Stomach (tissue), 9 donors: ENCODE data around the gene ARMC6. TPM values are rescaled to one million over a fixed set of nuclear protein-coding genes. Genes with fewer than 3 reads are reported as not detected.

Experiments used
- DNase-seq, 2 donors: peaks; one replicate each; pipeline versions ENCODE4 v3.0.0 to v3.0.0-alpha.2; 2013 to 2019
- H3K27ac ChIP-seq, 5 donors: fragments of 200-600 bp in 4 of 5; sonication (generic) in 4 of 5; one replicate each; pipeline ENCODE4 v1.5.1; 2013 to 2019; ENCODE audit warnings: mild to moderate bottlenecking in 1 of 5, moderate library complexity in 1 of 5
- H3K27me3 ChIP-seq, 3 donors: fragments of 200-600 bp; sonication (generic); one replicate each; pipeline ENCODE4 v1.5.1; 2017 to 2019; ENCODE audit warnings: mixed run types in 1 of 3
- H3K36me3 ChIP-seq, 4 donors: fragments of 200-600 bp; sonication (generic); 1 replicate in 3 of 4; 2 replicates in 1 of 4; pipeline ENCODE4 v1.5.1; 2016 to 2019
- H3K4me1 ChIP-seq, 4 donors: fragments of 200-600 bp; sonication (generic); one replicate each; pipeline ENCODE4 v1.5.1; 2016 to 2019
- H3K4me3 ChIP-seq, 4 donors: fragments of 200-600 bp; sonication (generic) in 3 of 4; one replicate each; pipeline ENCODE4 v1.5.1; 2016 to 2019; ENCODE audit warnings: mild to moderate bottlenecking in 1 of 4
- H3K9me3 ChIP-seq, 4 donors: fragments of 200-600 bp; sonication (generic); one replicate each; pipeline ENCODE4 v1.5.1; 2016 to 2019
- CTCF ChIP-seq, 7 experiments: fragments of 450-650 bp in 4 of 7; fragments of 200-600 bp in 3 of 7; sonication (generic) in 3 of 7; IDR thresholded peaks; one replicate each; pipeline ENCODE4 v1.5.1; 2016 to 2019; ENCODE audit warnings: antibody characterized with exemption in 7 of 7, control low read depth in 2 of 7, mild to moderate bottlenecking in 1 of 7
- EP300 ChIP-seq: sonication (generic); formaldehyde crosslinking; IDR thresholded peaks from one replicate; pipeline ENCODE4 v1.6.1; 2017; ENCODE audit warnings: antibody characterized with exemption
- POLR2A ChIP-seq, 4 donors: fragments of 450-650 bp; IDR thresholded peaks; one replicate each; pipeline ENCODE4 v1.6.1; 2016; ENCODE audit warnings: antibody characterized with exemption in 4 of 4, control low read depth in 2 of 4, mild to moderate bottlenecking in 1 of 4, moderate library complexity in 1 of 4
- POLR2AphosphoS5 ChIP-seq, 3 donors: sonication (generic); formaldehyde crosslinking; IDR thresholded peaks; one replicate each; pipeline ENCODE4 v1.6.1; 2016; ENCODE audit warnings: antibody characterized with exemption in 3 of 3
- WGBS, 5 donors: extraction: QIAGEN DNeasy Blood & Tissue Kit in 3 of 5; methylation state at CpG; one replicate each; pipeline versions ENCODE4 v1.1.5 to v1.1.7; 2013 to 2018; 5-methylcytosine and 5-hydroxymethylcytosine counted together
- intact Hi-C: fragments of 100-400 bp; cut with DNase I; formaldehyde crosslinking; loops from one replicate; pipeline ENCODE4 v1.15.1; 2023; ENCODE audit warnings: low total_unique reads
- polyA plus RNA-seq, 3 donors: library from polyadenylated mRNA; stranded (reverse); fragments of 200-250 nt; gene quantifications; one replicate each; pipeline ENCODE4 v1.2.3, GENCODE V29; 2013
- total RNA-seq, 5 donors: library from RNA; depleted of rRNA; stranded (reverse); fragments of >200 nt; gene quantifications; one replicate each; pipeline versions ENCODE4 v1.1.0 to v1.2.3, GENCODE V29; 2014 to 2016
- donor health status: healthy with polysubstance abuse.
- donor health status: Bipolar disorder and iron deficiency.
- donor health status: healthy.

Gene ARMC6
- total and polyA plus RNA-seq, 8 donors, result 7.0 to 63.8 (median 21.1) TPM

GRCh38 chr19:19032420-19033175 lies 805 bp upstream of the ARMC6 start:
- no peak for TF ChIP-seq EP300
- TF ChIP-seq CTCF (IDR thresholded peaks at IDR 0.05), result no peak
- no peak for TF ChIP-seq POLR2A (IDR thresholded peaks at IDR 0.05)
- TF ChIP-seq POLR2AphosphoS5 (IDR thresholded peaks at IDR 0.05), result no peak

GRCh38 chr19:19033176-19033425 lies 302 bp upstream of the ARMC6 start:
- Histone ChIP-seq H3K4me3 (peak overlapping the region; percentile 92 to 97 (median 95)), H3K36me3 (peaks cover 17 to 40% (median 33%) of the 10 kb centered on the region in 4 donors), H3K27ac (peak overlapping the region; percentile 92 to 96 (median 94)), H3K4me1 (peaks cover 20 to 50% (median 35%) of the 10 kb centered on the region in 4 donors), H3K27me3 (no peaks in the 10 kb centered on the region), H3K9me3 (no peaks in the 10 kb centered on the region)
- intact Hi-C loops, result no loop called here
- 0 to 1% (median 0%) methylated on average over 6 to 32 of the region's 32 CpGs; no CpG with 5 or more reads in 1 of the 5 donors for WGBS, 5 donors
- DNase-seq, result peak in 1 of 2 donors; percentile 27
- TF ChIP-seq CTCF (IDR thresholded peaks at IDR 0.05) (no peak), POLR2A (IDR thresholded peaks at IDR 0.05) (no peak), POLR2AphosphoS5 (IDR thresholded peaks at IDR 0.05) (no peak), EP300 (no peak)

More at GRCh38 chr19:19032420-19033175, 805 bp upstream of the ARMC6 start:
- Histone ChIP-seq H3K36me3 (peaks cover 22 to 40% (median 35%) of the 10 kb centered on the region in 4 donors), H3K9me3 (no peaks in the 10 kb centered on the region), H3K4me3 (peak overlapping the region; percentile 92 to 97 (median 95)), H3K27me3 (no peaks in the 10 kb centered on the region), H3K4me1 (peaks cover 20 to 50% (median 35%) of the 10 kb centered on the region in 4 donors), H3K27ac (peak overlapping the region; percentile 92 to 96 (median 94))
- WGBS, 5 donors, result 6 to 10% (median 8%) methylated on average over 28 to 31 of the region's 31 CpGs
- peak; percentile 59 to 95 for DNase-seq
- intact Hi-C loops, result no loop called here

GRCh38 chr19:19034204-19034624 lies 811 bp downstream of the ARMC6 start:
- Histone ChIP-seq H3K27me3 (no peaks in the 10 kb centered on the region), H3K9me3 (no peaks in the 10 kb centered on the region), H3K27ac (peak overlapping the region; percentile 92 to 96 (median 94)), H3K4me1 (peaks cover 20 to 50% (median 35%) of the 10 kb centered on the region in 4 donors), H3K36me3 (peaks cover 9 to 33% (median 22%) of the 10 kb centered on the region in 4 donors), H3K4me3 (peak overlapping the region; percentile 92 to 97 (median 95))
- no peak for TF ChIP-seq POLR2A (IDR thresholded peaks at IDR 0.05)
- DNase-seq, result peak; percentile 49 to 85
- intact Hi-C loops, result no loop called here
- 4 to 8% (median 6%) methylated on average over 10 of the region's 10 CpGs for WGBS, 5 donors

- Histone ChIP-seq H3K36me3 (peaks cover 7 to 38% (median 30%) of the 10 kb centered on the region in 4 donors), H3K27me3 (no peaks in the 10 kb centered on the region), H3K27ac (peak overlapping the region in 2 of 5 donors; percentile 18 to 29), H3K4me3 (no peak overlapping the region), H3K4me1 (peaks cover 0 to 23% (median 15%) of the 10 kb centered on the region in 4 donors), H3K9me3 (no peaks in the 10 kb centered on the region)
- TF ChIP-seq CTCF (IDR thresholded peaks at IDR 0.05), result no peak
- TF ChIP-seq POLR2AphosphoS5 (IDR thresholded peaks at IDR 0.05), result no peak
- no peak for TF ChIP-seq EP300
- TF ChIP-seq POLR2A (IDR thresholded peaks at IDR 0.05), result no peak
- WGBS, 5 donors, result 60 to 80% (median 76%) methylated on average over 4 of the region's 4 CpGs
- DNase-seq, result peak in 1 of 2 donors; percentile 35
- intact Hi-C loops, result no loop called here
These were observed 6.5 kb downstream of the ARMC6 start for GRCh38 chr19:19039901-19040300.

- TF ChIP-seq EP300 (no peak), POLR2AphosphoS5 (IDR thresholded peaks at IDR 0.05) (no peak), POLR2A (IDR thresholded peaks at IDR 0.05) (no peak), CTCF (IDR thresholded peaks at IDR 0.05) (no peak)
- H3K4me3 ChIP-seq, result no peak overlapping the region
- H3K4me1 ChIP-seq, result peaks cover 0 to 18% (median 11%) of the 10 kb centered on the region in 4 donors
- peak; percentile 62 to 85 for DNase-seq
- WGBS, 5 donors, result 35 to 56% (median 45%) methylated on average over 7 of the region's 7 CpGs
- intact Hi-C loops, result no loop called here
- H3K27ac ChIP-seq, result peak overlapping the region in 4 of 5 donors; percentile 3 to 58 (median 18)
- peaks cover 7 to 43% (median 33%) of the 10 kb centered on the region in 4 donors for H3K36me3 ChIP-seq
- H3K27me3 ChIP-seq, result no peaks in the 10 kb centered on the region
- H3K9me3 ChIP-seq, result no peaks in the 10 kb centered on the region
These were observed 7.0 kb downstream of the ARMC6 start for GRCh38 chr19:19040417-19040816.
